ENCODE measurements around the gene RUNX1. TPM values are rescaled to one million over a fixed set of nuclear protein-coding genes. Genes with fewer than 3 reads are reported as not detected.

RUNX1 gene
- total RNA-seq, 1 donor from 2014 or later, result 2.0 TPM

GRCh38 chr21:34779860-34780259 lies 269.2 kb downstream of the RUNX1 start:
- no peak for DNase-seq

DNA sequence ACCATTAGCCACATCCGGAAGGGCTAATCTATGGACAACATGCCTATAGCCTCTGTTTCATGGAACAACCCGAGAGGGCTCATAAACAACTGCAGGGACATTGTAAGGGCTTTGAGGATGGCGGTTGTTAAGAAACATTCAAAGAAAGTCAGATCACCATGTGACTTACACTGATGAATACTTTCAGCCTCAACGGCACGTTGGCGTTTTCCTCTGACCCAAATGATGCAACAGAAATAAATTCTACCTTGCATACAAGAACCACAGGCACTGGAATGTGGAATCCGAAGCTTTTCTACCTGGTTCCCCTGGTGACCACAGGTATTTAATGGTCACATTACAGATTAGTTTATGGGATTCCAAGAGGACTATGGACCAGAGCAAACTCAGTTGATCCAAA lies 273.3 kb downstream of the RUNX1 start:
- no peak for DNase-seq

GRCh38 chr21:34774750-34775149 lies 274.4 kb downstream of the RUNX1 start:
- DNase-seq, result no peak

- DNase-seq, result no peak
Measured at GRCh38 chr21:34771512-34772028, 277.5 kb downstream of the RUNX1 start.

GRCh38 chr21:34770576-34770975 lies 278.5 kb downstream of the RUNX1 start:
- DNase-seq, result no peak

DNA sequence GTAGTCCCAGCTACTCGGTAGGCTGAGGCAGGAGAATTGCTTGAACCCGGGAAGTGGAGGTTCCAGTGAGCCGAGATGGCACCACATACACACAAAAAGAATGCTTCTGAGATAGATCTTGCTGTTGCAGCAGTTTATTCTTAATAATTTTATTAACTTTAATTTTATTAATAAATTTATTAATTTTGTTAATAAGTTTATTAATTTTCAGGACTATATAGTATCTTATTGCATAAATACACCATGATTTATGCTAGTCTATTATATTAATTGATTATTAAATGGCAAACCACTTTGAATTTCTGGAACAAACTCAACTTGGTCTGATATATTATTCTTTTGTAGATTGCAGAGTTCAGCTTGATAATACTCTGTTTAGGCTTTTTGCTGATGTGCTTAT lies 280.8 kb downstream of the RUNX1 start:
- no peak for DNase-seq

- DNase-seq, result no peak
Measured at GRCh38 chr21:34766862-34767261, 282.2 kb downstream of the RUNX1 start.

- no peak for DNase-seq
Measured at GRCh38 chr21:34765619-34766018, 283.5 kb downstream of the RUNX1 start.

DNA sequence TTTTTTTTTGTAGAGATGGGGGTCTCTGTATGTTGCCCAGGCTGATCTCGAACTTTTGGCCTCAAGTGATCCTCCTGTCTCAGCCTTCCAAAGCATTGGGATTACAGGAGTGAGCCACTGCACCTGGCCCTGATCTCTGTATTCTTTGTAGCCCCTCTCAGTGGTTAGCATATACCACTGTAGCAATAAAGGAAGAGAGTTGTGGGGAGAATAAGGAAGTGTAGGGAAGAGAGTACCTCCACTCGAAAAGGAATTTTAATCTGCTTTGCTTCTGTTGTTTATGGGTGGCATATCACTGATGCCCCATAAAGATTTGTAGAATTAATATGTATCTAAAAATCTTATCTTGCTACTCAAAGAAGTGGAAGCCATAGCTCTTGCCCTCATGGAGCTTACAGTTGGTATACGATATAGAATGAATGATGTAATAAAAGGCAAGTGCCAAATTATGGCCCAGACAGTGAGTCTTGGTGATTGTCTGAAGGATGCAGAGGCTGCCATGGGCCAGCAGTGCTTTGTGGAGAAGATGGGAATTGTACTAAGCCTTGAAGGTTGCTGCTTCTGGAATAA lies 284.3 kb downstream of the RUNX1 start:
- DNase-seq, result no peak

GRCh38 chr21:34762786-34763185 lies 286.3 kb downstream of the RUNX1 start:
- DNase-seq, result no peak

DNA sequence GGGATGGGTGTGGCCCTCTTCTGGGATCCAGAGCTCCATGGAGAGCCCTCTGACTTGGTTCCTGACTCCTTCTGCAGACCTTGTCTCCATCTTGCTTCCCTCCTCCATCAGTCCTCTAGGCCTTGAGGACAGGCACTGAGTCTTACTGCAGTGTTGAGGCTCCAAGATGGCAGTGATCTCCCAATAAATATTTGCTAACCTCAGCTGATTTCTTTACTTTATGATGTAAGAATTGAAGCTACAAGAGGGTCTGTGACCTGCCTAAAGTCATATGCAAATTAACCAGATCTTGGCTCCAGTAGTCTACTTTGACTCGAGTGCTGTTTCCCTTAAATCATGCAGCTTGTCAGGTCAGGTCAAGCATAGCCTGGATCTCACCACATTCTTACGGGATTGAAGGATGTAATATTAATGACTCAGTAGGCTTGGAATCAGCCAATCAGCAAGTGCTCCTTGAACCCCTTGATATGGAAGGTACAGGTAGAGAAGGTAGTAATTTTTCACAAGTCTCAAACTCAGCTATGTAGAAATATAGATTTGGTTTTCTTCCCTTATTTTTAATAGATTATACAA lies 287.3 kb downstream of the RUNX1 start:
- DNase-seq, result no peak

GRCh38 chr21:34754690-34755647 lies 294.1 kb downstream of the RUNX1 start:
- DNase-seq, result no peak

DNA sequence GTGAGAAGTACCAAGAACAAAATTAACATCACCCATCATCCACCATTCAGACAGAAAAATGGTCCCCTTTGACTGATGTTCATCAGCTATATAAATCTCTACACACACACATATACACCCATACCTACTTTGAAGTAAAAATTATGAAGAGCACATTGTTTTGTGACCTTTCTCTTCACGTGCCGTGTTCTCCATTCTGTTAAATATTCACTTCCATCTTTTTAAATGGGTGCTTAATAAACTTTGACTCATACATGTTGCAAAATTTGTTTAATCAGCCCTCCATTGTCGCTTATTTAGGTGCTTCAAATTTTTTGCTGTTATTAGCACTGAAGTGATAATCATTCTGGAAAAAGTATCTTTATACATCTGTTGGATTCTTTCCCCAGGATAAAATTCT lies 300.2 kb downstream of the RUNX1 start:
- DNase-seq, result no peak

DNA sequence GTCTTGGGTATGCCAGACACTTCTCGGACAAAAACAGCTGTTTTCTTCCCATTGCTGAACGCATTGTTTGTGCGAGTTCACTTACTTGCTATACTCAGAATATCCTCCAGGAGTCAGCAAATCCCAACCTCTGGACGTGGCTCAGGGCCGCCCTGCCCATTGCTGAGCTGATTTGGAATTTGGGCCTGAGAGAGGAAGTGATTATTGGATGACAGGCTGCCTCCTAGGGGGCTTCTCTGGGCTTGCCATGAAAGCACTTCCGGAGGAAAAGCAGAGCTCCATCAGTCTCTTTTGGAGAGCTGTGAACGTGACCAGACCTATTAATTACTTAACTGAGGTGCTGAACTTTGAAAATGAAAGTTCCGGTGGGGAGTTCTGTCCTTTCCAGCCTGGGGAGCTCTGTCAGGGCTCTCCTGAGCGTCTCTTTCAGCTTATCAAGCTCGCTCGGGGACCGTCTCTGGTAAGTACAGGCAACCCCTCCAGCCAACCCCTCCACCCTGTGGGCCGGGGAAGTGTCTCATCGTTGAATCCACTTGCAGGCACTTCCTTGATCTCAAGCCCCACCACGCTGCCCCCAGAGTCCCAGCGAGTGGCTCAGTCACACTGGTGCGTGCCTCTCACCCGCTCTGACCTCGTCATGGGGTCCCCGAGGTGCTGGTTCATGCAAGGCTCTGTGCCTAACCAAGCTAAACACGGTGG lies 303.4 kb downstream of the RUNX1 start:
- peak; percentile 16 for DNase-seq

DNA sequence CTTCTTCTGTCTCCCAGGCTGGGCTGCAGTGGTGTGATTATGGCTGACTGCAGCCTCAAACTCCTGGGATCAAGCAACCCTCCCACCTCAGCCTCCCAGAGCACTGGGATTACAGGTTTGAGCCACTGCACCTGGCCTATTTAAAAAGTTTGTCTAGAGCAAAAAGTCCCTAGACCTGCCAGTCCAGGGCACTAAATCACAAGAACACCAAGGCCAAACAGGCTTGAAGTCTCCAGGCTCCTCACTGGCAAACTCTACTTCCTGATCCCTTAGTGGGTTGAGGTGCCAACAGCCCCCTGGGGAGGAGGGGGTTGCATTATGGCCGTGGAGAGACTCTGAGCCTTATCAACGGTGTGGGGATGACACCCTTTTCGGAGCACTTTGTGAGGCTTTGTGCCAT lies 304.3 kb downstream of the RUNX1 start:
- DNase-seq, result no peak

- no peak for DNase-seq
Measured at GRCh38 chr21:34743831-34744230, 305.3 kb downstream of the RUNX1 start.

DNA sequence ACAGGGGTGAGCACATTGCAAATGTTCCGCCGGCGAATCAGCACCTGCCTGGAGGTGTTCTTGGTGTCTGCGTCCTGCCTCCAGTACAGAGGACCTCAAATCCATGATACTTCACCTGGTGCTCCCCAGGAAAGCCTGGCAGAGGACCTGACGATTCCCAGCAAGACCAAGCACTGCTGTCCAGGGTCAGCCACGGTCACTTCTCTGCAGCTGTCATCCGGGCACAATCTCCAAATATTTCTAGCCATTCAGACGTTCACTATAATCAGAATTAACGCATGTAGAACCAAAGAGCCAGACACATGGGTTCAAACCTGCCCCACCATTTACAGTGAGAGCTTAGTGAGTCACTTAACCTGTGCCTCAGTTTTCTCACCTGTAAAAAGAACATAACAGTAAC lies 305.8 kb downstream of the RUNX1 start:
- DNase-seq, result no peak

DNA sequence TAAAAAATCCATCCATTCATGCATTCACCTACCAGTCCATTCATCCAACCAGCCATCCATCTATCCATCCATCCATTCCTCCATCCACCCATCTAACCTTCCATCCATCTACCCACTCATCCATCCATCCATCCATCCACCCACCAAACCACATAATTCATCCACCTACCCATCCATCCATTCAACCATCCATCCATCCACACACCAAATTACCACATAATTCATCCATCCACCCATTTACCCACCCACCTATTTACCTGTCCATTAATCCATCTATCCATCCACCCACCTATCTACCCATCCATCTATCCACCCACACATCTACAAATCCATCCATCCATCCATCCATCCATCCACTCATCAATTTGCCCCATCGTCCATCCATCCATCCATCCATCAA lies 308.9 kb downstream of the RUNX1 start:
- no peak for DNase-seq
